GM12873 (cell line): ENCODE results near the gene EN1.

Experiments
- CTCF ChIP-seq: IDR thresholded peaks from 2 replicates; pipeline ENCODE4 v1.5.1; 2012; ENCODE audit warnings: low read depth, mild to moderate bottlenecking, moderate library complexity, low read length, control low read depth; ENCODE audit not compliant: insufficient read depth; ENCODE audit errors: missing control alignments

The EN1 gene

GRCh38 chr2:118833716-118834439 lies 13.6 kb downstream of the EN1 start:
- no peak for TF ChIP-seq CTCF

- no peak for TF ChIP-seq CTCF
Measured at GRCh38 chr2:118832791-118833715, 14.4 kb downstream of the EN1 start.

GRCh38 chr2:118832071-118832790 lies 15.2 kb downstream of the EN1 start:
- TF ChIP-seq CTCF = no peak

GRCh38 chr2:118830881-118831280 lies 16.6 kb downstream of the EN1 start:
- no peak for TF ChIP-seq CTCF

GRCh38 chr2:118830118-118830517 lies 17.3 kb downstream of the EN1 start:
- TF ChIP-seq CTCF = no peak

- no peak for TF ChIP-seq CTCF
Measured at GRCh38 chr2:118826093-118826492, 21.4 kb downstream of the EN1 start.

GRCh38 chr2:118823633-118824032 lies 23.8 kb downstream of the EN1 start:
- no peak for TF ChIP-seq CTCF
